ENCODE results near the gene PVRIG.

DNA sequence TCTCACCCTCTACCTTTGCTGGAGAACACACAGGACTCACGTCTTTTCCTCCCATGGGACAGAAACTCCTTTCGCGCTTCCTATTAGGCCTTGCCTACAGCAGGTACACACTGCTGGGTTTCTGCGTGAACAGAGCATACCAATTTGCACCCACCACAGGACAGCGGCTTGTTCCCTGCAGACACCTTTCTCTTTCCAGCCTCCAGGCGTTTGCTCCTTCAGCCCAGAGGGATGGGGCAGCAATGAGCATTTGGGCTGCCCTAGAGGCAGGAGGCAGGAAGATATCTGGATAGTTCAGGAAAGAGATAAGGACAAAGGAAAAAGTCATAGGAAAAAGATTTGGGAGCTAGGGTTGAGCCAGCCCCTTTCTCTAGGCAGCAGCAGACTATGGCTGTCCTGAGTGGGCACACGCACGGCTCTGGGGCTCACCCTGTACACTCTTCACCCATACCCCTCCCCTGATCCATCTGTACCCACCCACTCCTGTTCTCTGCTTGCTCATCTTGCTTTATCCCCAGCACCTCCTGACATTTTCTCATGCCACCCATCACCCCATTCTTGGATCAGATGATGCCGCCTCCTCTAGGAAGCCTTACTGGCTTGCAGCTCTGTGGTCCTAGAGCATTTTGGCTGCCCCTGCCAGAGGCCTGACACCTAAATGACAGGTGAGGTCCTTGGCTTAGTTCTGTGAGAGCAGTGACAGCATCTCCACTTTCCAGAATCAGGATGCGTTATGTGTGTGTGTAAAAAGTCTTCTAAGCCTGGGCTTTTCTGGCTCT, 47.0 kb downstream of the PVRIG start:
- TF ChIP-seq, protein P1, sequence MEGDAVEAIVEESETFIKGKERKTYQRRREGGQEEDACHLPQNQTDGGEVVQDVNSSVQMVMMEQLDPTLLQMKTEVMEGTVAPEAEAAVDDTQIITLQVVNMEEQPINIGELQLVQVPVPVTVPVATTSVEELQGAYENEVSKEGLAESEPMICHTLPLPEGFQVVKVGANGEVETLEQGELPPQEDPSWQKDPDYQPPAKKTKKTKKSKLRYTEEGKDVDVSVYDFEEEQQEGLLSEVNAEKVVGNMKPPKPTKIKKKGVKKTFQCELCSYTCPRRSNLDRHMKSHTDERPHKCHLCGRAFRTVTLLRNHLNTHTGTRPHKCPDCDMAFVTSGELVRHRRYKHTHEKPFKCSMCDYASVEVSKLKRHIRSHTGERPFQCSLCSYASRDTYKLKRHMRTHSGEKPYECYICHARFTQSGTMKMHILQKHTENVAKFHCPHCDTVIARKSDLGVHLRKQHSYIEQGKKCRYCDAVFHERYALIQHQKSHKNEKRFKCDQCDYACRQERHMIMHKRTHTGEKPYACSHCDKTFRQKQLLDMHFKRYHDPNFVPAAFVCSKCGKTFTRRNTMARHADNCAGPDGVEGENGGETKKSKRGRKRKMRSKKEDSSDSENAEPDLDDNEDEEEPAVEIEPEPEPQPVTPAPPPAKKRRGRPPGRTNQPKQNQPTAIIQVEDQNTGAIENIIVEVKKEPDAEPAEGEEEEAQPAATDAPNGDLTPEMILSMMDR (IDR thresholded peaks at IDR 0.05; ENCODE audit: control extremely low read depth in 1 of 3, insufficient read depth in 1 of 3, low read depth in 1 of 3, low read length in 3 of 3): no peak
- TF ChIP-seq RAD21 (IDR thresholded peaks at IDR 0.05 in 1 of 2, conservative IDR thresholded peaks at IDR 0.05 in 1 of 2; ENCODE audit: low read depth in 2 of 2, low read length in 2 of 2) (no peak), POLR2AphosphoS5 (IDR thresholded peaks at IDR 0.05; ENCODE audit: low read depth, low read length) (no peak), YY1 (IDR thresholded peaks at IDR 0.05; ENCODE audit: low read depth, low read length) (no peak), POLR2A (IDR thresholded peaks at IDR 0.05; ENCODE audit: control extremely low read depth in 1 of 2, low read depth in 2 of 2, low read length in 2 of 2) (no peak), ZNF274 (IDR thresholded peaks at IDR 0.05; ENCODE audit: borderline replicate concordance, extremely low read depth, low read length) (no peak), HDAC2 (IDR thresholded peaks at IDR 0.05; ENCODE audit: borderline replicate concordance in 1 of 2, low read depth in 2 of 2, low read length in 2 of 2) (no peak), EP300 (IDR thresholded peaks at IDR 0.05; ENCODE audit: borderline replicate concordance in 1 of 2, low read depth in 2 of 2, low read length in 2 of 2) (no peak), ASH2L (IDR thresholded peaks at IDR 0.05; ENCODE audit: low read length) (no peak)
- TF ChIP-seq, protein P2, sequence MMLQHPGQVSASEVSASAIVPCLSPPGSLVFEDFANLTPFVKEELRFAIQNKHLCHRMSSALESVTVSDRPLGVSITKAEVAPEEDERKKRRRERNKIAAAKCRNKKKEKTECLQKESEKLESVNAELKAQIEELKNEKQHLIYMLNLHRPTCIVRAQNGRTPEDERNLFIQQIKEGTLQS (IDR thresholded peaks at IDR 0.05; ENCODE audit: insufficient read depth, low read depth, low read length): no peak
